Nephron progenitor cell (in vitro differentiated cells): ENCODE results near the gene TMA16.

ENCODE experiments used
- DNase-seq: peaks from one replicate; pipeline ENCODE4 v3.0.0; 2021
- H3K27ac Mint-ChIP-seq: 2 replicates; pipeline ENCODE4 v1.8.0; 2021; ENCODE audit warnings: mild to moderate bottlenecking, moderate library complexity, mixed read lengths
- H3K27me3 Mint-ChIP-seq: 2 replicates; pipeline ENCODE4 v1.8.0; 2021; ENCODE audit warnings: mild to moderate bottlenecking, low read depth, mixed read lengths; ENCODE audit not compliant: poor library complexity
- H3K36me3 Mint-ChIP-seq: 2 replicates; pipeline ENCODE4 v1.8.0; 2021; ENCODE audit warnings: low read depth, mixed read lengths
- H3K4me1 Mint-ChIP-seq: 2 replicates; pipeline ENCODE4 v1.8.0; 2021; ENCODE audit warnings: mixed read lengths
- H3K4me3 Mint-ChIP-seq: 2 replicates; pipeline ENCODE4 v1.8.0; 2021; ENCODE audit warnings: mild to moderate bottlenecking, moderate library complexity, mixed read lengths
- H3K9me3 Mint-ChIP-seq: 2 replicates; pipeline ENCODE4 v1.8.0; 2021; ENCODE audit warnings: mild to moderate bottlenecking, moderate library complexity, mixed read lengths
- CTCF ChIP-seq: fragments of 200-600 bp; sonication (generic); IDR thresholded peaks from 2 replicates; pipeline ENCODE4 v1.5.0; 2021; ENCODE audit warnings: antibody characterized with exemption

The TMA16 gene

DNA sequence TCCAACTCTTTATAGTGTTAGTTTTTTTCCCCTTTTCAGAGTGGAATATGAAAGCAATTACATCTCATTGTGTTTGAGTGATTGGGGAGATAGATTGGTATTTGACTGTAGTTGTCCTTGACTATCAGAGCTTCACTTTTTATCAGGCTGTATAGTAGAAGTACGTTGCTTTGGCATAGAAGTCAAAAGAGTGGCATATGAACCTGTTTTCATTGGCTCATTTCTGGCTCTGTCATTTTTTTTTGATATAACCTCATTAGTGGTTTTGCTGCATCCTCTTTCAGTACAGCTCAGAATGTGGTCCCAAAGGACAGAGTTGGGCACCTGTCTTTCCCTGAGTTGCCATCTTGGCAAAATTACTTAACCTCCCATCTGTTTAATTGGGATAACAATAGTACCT lies 1.4 kb downstream of the TMA16 start:
- Mint-ChIP-seq H3K9me3 (no peaks in the 10 kb centered on the region), H3K4me1 (peaks cover 20% of the 10 kb centered on the region), H3K27me3 (no peaks in the 10 kb centered on the region), H3K27ac (peak overlapping the region; percentile 96), H3K36me3 (peaks cover 36% of the 10 kb centered on the region), H3K4me3 (peak overlapping the region; percentile 98)
- no peak for DNase-seq
- no peak for TF ChIP-seq CTCF

DNA sequence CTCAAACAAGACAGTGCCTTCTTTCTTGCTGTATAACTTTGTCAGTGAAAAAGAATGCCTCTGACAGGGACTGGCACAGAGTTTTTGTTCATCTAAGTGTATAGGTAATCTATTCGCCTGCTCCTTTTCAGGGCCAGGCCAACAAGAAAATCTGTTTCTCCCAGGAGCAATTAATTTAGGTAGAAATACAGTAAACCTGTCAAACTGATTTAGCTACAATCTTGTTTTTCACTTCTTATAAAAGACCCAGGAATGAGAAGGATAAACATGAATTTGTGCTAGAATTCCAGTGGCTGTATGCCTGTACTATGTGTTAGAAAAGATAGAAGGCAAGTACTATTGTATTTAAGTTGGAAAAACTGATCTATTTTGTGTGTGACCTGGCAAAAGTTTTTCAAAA lies 6.1 kb downstream of the TMA16 start:
- TF ChIP-seq CTCF: no peak
- no peak overlapping the region for H3K27ac Mint-ChIP-seq
- no peaks in the 10 kb centered on the region for H3K27me3 Mint-ChIP-seq
- peaks cover 5% of the 10 kb centered on the region for H3K9me3 Mint-ChIP-seq
- H3K36me3 Mint-ChIP-seq: peaks cover 57% of the 10 kb centered on the region
- no peak for DNase-seq
- no peak overlapping the region for H3K4me3 Mint-ChIP-seq
- H3K4me1 Mint-ChIP-seq: peaks cover 38% of the 10 kb centered on the region

- H3K27me3 Mint-ChIP-seq: no peaks in the 10 kb centered on the region
- H3K9me3 Mint-ChIP-seq: peaks cover 5% of the 10 kb centered on the region
- no peak for TF ChIP-seq CTCF
- H3K27ac Mint-ChIP-seq: peak overlapping the region; percentile 47
- no peak overlapping the region for H3K4me3 Mint-ChIP-seq
- H3K36me3 Mint-ChIP-seq: peaks cover 43% of the 10 kb centered on the region
- no peak for DNase-seq
- peaks cover 27% of the 10 kb centered on the region for H3K4me1 Mint-ChIP-seq
Measured at GRCh38 chr4:163505374-163505773, 10.9 kb downstream of the TMA16 start.

DNA sequence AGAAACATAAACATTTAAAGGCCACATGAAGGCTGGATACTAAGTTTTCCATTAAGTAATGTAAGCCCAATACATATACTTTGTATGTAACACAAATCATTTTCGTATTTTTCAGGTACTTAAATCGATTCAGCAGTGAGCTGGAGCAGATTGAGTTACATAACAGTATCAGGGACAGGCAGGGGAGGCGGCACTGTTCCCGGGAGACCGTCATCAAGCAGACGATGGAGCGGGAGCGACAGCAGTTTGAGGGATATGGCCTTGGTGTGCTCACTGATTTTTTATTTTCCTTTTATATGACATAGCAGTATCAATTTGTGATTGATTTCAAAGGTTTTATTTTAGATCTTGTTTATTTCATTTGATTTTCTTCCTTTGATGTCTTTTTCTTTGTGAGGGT lies 20.7 kb downstream of the TMA16 start:
- no peak for DNase-seq
- TF ChIP-seq CTCF: no peak
- Mint-ChIP-seq H3K4me3 (no peak overlapping the region), H3K9me3 (no peaks in the 10 kb centered on the region), H3K27me3 (no peaks in the 10 kb centered on the region), H3K27ac (no peak overlapping the region), H3K36me3 (peaks cover 69% of the 10 kb centered on the region), H3K4me1 (no peaks in the 10 kb centered on the region)

- peaks cover 58% of the 10 kb centered on the region for H3K36me3 Mint-ChIP-seq
- H3K9me3 Mint-ChIP-seq: no peaks in the 10 kb centered on the region
- H3K4me1 Mint-ChIP-seq: no peaks in the 10 kb centered on the region
- peak overlapping the region; percentile 29 for H3K27ac Mint-ChIP-seq
- no peaks in the 10 kb centered on the region for H3K27me3 Mint-ChIP-seq
- H3K4me3 Mint-ChIP-seq: no peak overlapping the region
- TF ChIP-seq CTCF: no peak
- no peak for DNase-seq
Measured at GRCh38 chr4:163523791-163524365, 29.4 kb downstream of the TMA16 start.

DNA sequence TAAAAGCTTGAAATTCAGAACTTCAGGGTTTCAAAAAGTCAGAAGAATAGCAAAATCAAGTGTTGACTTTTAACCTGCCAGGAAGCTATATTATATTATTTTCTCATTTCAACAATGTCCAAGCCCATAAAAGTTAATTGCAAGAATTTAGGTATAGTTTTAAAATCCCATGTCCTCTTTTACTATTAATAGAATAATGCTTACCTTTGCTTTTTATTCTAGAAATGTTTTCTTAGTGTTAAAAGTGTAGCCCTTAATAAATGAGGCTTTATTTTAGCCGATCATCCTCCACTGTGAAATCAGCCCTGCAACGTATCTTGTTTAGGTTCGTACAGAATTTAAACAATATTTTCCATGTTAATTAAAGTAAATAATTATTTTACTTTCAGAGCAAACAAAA lies 31.5 kb downstream of the TMA16 start:
- Mint-ChIP-seq H3K27ac (no peak overlapping the region), H3K4me1 (no peaks in the 10 kb centered on the region), H3K9me3 (no peaks in the 10 kb centered on the region), H3K36me3 (peaks cover 52% of the 10 kb centered on the region), H3K4me3 (no peak overlapping the region), H3K27me3 (no peaks in the 10 kb centered on the region)
- no peak for DNase-seq
- no peak for TF ChIP-seq CTCF
